Measurements from ENCODE around the gene COG5. TPM values are rescaled to one million over a fixed set of nuclear protein-coding genes. Genes with fewer than 3 reads are reported as not detected.

COG5 gene
- total and polyA plus RNA-seq, 11 donors = 9.4 to 61.6 (median 42.1) TPM

GRCh38 chr7:107318523-107319160, 245.1 kb downstream of the COG5 start:
- TF ChIP-seq POLR2A (IDR thresholded peaks at IDR 0.05) = no peak
- TF ChIP-seq, protein P1, sequence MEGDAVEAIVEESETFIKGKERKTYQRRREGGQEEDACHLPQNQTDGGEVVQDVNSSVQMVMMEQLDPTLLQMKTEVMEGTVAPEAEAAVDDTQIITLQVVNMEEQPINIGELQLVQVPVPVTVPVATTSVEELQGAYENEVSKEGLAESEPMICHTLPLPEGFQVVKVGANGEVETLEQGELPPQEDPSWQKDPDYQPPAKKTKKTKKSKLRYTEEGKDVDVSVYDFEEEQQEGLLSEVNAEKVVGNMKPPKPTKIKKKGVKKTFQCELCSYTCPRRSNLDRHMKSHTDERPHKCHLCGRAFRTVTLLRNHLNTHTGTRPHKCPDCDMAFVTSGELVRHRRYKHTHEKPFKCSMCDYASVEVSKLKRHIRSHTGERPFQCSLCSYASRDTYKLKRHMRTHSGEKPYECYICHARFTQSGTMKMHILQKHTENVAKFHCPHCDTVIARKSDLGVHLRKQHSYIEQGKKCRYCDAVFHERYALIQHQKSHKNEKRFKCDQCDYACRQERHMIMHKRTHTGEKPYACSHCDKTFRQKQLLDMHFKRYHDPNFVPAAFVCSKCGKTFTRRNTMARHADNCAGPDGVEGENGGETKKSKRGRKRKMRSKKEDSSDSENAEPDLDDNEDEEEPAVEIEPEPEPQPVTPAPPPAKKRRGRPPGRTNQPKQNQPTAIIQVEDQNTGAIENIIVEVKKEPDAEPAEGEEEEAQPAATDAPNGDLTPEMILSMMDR (IDR thresholded peaks at IDR 0.05) = no peak
- peaks cover 0 to 12% (median 7%) of the 10 kb centered on the region in 12 donors for H3K4me1 ChIP-seq
- H3K4me3 ChIP-seq = no peak overlapping the region
- no peak for ATAC-seq
- intact Hi-C loops (cut with DNase I) = no loop called here
- H3K27me3 ChIP-seq = no peaks in the 10 kb centered on the region
- H3K27ac ChIP-seq = no peak overlapping the region
- WGBS, 4 donors = 76 to 82% (median 80%) methylated on average over 3 of the region's 3 CpGs
- no peak for DNase-seq
- peaks cover 0 to 17% (median 4%) of the 10 kb centered on the region in 9 donors for H3K36me3 ChIP-seq
- H3K9me3 ChIP-seq = no peaks in the 10 kb centered on the region

DNA sequence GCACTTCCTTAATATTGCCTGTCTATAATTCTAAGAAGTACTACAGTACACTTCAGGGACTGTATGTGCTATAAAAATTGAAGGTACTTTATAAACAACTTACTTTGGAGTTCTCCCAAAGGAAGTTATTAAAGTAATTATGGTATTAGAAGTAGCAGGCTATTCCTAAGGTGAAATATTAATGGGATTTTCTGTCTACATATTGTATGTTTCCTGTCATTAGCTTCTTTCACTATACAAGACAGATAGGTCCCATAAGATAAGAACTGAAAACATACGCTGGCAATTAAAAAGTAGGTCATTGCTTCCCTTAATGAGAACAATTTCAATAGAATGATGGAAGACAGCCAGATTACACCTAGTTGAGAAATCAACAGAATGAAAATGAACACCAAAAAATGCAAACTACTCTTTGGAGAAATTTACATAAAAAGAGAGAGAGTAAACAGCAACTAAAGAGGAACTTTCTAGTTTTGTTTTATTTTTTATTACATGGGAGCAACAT, 248.0 kb downstream of the COG5 start:
- no peak overlapping the region for H3K4me3 ChIP-seq
- ATAC-seq (peak in 1 of 4 donors; percentile 47), DNase-seq (no peak)
- H3K36me3 ChIP-seq = peaks cover 0 to 4% (median 0%) of the 10 kb centered on the region in 9 donors
- WGBS, 4 donors = 14 to 24% (median 22%) methylated on average over 1 of the region's 1 CpG
- intact Hi-C loops (cut with DNase I) = no loop called here
- no peaks in the 10 kb centered on the region for H3K27me3 ChIP-seq
- H3K4me1 ChIP-seq = peaks cover 0 to 12% (median 7%) of the 10 kb centered on the region in 12 donors
- no peaks in the 10 kb centered on the region for H3K9me3 ChIP-seq
- H3K27ac ChIP-seq = no peak overlapping the region
- no peak for TF ChIP-seq POLR2A (IDR thresholded peaks at IDR 0.05)
- TF ChIP-seq, protein P1 (IDR thresholded peaks at IDR 0.05) = no peak

DNA sequence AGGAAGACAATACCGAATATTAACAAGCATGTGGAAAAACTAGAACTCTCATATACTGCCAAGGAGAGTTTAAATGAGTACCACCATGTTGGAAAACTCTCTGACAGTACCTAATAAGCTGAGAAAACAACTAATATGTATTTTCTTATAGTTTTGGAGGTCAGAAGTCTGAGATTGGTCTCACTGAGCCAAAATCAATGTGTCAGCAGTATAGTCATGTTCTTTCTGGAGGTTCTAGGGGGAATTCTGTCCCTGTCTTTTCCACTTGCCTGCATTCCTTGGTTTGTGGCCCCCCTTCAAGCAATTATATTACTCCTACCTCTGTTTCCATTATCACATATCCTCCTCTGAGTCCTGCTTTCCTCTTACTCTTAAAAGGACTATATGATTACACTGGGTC, 250.4 kb downstream of the COG5 start:
- no peak for DNase-seq
- no peaks in the 10 kb centered on the region for H3K27me3 ChIP-seq
- H3K4me3 ChIP-seq = no peak overlapping the region
- no peak overlapping the region for H3K27ac ChIP-seq
- no peak for ATAC-seq
- H3K36me3 ChIP-seq = peaks cover 0 to 4% (median 0%) of the 10 kb centered on the region in 9 donors
- intact Hi-C loops (cut with DNase I) = no loop called here
- H3K9me3 ChIP-seq = no peaks in the 10 kb centered on the region
- WGBS, 4 donors = 94 to 97% (median 96%) methylated on average over 1 of the region's 1 CpG
- TF ChIP-seq, protein P1 (IDR thresholded peaks at IDR 0.05) = no peak
- no peak for TF ChIP-seq POLR2A (IDR thresholded peaks at IDR 0.05)
- peaks cover 0 to 12% (median 7%) of the 10 kb centered on the region in 12 donors for H3K4me1 ChIP-seq

- H3K4me1 ChIP-seq = peaks cover 0 to 12% (median 7%) of the 10 kb centered on the region in 12 donors
- no peaks in the 10 kb centered on the region for H3K27me3 ChIP-seq
- ATAC-seq = no peak
- peaks cover 0 to 4% (median 0%) of the 10 kb centered on the region in 9 donors for H3K36me3 ChIP-seq
- H3K9me3 ChIP-seq = no peaks in the 10 kb centered on the region
- WGBS, 4 donors = 83 to 96% (median 93%) methylated on average over 4 of the region's 4 CpGs
- intact Hi-C loops (cut with DNase I) = no loop called here
- no peak overlapping the region for H3K4me3 ChIP-seq
- no peak for DNase-seq
- no peak for TF ChIP-seq POLR2A (IDR thresholded peaks at IDR 0.05)
- TF ChIP-seq, protein P1 (IDR thresholded peaks at IDR 0.05) = no peak
- no peak overlapping the region for H3K27ac ChIP-seq
These were observed 251.3 kb downstream of the COG5 start for GRCh38 chr7:107312418-107312817.

Measured in heart left ventricle (tissue), 16 donors.